NCI-H128 (cell line): ENCODE data around the gene TMEM190.

Experiments
- DNase-seq: peaks from one replicate; lab custom pipeline; 2025; ENCODE audit not compliant: unreplicated experiment; lab: John Stamatoyannopoulos, UW

TMEM190 gene

DNA sequence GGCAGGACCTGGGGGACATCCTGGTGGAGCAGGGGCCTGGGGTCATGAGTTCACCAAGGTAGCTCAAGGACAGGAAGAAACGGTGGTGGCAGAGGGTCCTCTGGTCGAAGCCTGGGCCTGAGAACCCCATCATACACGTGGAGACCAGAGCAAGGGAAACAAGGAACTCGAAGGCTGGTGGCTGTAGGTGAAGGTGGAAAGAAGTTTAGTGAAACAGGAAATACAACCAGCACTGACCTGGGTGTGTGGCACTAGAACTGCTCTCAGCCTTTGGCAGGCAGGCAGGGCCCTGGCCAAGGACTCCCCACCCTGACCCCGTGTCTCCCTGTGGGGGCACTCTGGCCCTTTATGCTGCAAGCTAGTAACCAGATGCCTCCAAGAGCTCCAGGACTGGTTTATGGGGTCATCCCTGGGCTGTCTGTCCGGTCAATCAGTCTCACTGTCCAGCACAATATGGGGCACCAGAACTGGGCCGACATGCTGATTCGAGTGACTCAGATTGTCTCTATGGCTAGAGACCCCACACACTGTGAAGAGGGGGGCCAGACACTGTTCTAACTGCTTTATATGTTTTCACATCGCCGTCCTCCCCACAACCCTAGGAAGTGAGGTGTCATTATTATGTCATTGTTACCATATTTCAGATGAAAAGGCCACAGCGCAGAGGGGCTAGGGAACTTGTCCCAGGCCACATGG, 25.9 kb upstream of the TMEM190 start:
- no peak for DNase-seq

DNA sequence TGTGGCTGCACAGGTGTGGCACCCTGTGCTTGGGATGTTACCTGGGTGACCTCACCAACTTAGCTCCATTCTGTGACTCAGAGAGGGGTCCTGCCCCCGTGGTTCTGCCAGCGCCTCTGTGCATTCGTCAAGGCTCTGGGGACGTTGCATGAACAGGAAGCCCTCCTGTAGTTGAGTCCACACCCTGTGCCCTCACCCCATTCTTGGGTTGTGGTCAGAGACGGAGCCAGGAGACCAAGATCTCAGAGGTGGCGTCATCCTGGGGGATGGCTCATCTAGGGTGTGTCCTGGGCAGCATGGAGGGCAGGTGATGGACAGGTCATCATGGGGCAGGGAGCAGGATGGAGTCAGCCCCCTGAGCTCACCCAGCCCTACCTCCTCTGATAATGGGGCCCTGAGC, 24.6 kb upstream of the TMEM190 start:
- no peak for DNase-seq

DNA sequence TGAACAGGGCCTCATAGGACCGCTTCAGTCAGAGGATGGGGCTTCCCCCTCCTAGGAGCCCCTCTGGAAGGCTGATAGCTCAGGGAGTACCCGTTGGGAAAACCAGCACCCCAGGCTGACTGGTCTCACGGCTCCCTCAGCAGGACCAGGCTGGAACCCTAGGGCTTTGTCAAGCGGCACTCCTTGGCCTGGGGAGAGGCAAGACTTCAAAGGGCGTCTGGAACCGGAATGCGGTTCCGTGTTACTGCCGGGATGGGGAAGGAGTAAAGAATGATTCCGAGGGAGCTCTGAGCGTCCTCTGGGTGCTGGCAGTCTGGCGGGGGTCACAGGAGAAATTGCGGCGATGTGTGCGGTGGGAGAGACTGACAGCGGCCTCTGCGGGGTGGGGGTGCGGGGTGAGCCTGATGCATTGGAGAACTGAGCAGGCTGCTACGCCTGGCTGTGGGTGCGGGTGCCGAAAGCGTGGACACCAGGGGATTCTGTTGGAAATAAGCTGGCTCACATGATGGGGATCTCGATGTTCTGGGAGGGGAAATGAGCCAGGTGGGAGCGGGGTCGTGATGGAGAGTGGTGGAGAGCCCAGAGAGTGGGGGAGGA, 24.0 kb upstream of the TMEM190 start:
- no peak for DNase-seq

DNA sequence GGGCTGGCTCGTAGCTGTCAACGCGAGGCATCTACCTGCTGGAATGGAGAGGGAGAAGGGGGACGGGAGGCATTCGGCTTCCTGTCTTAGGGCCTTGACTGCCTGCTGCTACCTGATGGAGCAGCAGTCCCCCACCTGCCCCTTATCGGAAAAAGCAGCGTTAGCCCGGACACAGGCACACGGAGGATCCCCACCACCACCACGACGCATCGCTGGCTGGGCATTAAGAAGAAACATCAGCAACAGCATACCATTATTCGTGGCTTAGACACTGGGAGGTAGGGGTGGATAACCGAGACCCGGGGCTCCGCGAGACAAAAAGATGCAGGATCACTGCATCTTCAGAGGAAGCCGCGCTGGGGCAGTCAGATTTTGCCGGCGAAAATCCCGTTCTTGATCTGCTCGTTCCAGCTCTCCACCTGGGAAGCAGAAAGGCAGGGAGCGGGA, 23.2 kb upstream of the TMEM190 start:
- DNase-seq = no peak

DNA sequence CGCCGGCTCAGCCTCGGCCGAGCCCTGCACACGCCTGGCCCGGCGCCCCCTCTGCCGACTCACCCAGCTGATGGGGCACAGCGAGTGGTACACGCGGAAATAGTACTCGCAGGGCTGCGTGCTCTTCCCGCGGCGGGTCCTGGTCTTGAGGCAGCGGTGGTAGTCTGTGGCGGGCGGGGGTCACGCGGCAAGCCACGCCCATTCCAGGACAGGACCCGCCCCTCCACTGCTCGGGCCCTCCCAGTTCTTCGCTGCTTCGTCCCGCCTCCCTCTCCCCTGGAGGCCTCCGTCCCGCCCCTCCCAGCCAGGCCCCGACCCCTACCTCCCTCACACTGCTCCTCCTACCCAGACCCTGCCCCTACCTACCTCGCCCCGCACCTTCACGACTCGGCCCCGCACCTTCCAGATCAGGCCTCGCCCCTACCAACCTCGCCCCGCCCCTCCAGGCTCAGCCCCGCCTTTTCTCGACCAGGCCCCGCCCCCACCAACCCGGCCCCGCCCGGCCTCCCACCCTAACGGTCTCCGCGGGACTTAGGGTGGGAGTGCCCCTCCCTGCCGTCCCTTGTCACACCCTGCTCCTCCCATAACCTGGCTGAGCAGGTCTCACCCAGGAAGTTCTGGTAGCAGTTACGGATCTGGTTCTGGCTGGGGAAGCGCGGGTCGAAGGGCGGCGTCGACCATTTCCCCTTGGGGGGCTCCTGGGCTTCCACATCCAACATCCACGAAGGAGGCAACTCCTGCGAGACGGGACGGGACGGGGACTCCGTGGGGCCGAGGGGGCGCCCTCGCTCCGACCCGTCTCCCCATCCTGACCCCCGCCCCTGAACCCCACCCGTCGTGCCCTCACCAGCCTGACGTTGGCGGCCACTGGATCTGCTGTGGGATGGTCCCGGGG, 22.6 kb upstream of the TMEM190 start:
- no peak for DNase-seq

DNA sequence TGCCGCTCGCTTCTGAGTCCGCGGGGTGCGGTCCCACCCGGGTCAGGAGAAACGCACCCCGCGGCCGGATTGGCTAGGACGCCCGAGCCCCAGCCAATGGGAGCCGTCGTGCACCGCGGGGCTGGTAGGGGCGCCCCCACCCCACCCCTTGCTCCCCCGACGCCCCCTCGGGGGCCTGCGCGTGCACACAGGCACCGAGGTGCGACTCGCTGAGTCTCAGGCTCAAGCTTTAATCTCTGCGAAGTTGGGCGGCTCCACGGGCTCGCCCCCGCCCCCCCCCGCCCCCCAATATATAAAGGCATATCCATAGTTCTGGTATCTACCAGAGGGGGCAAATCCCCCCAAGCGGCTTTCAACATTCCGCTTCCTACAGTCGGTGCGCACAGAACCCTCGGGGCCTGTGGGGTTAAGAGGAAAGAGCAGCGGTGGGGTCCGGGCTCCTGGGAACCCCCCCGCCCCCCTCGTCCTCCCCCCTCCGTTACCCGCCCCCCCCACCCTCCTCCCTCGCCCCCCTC, 21.9 kb upstream of the TMEM190 start, which contains the start of gene COX6B2:
COX6B2 (minus strand) TSS at position 22 of the 515 bp plus-strand sequence. CDS start 198 bp downstream, outside the sequence.
- DNase-seq = no peak

DNA sequence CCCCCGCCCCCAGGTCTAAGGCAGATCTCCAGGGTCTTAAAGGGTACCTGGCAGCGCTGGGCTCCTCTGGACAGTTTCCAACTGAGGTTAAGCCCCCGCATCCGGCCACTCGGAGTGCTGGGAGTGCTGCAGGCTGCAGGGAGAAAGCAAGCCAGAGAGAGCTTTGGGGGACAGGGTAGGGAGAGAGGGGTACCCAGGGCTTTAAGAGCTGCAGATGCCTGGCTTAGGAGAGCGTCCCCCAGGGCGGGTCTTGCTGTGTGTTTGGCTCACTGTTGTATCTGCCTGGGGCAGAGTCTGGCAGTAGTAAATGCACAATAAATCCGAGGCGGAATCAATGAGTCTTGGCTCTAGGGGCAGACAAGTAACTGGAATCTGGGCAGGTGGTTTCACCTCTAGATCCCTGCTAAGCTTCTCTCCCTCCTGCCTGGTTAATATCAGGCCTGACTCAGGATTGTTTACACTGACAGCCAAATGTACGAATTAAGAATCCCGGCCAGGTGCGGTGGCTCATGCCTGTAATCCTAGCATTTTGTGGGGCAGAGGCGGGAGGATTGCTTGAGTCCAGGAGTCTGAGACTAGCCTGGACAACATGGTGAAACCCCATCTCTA, 21.3 kb upstream of the TMEM190 start:
- no peak for DNase-seq

DNA sequence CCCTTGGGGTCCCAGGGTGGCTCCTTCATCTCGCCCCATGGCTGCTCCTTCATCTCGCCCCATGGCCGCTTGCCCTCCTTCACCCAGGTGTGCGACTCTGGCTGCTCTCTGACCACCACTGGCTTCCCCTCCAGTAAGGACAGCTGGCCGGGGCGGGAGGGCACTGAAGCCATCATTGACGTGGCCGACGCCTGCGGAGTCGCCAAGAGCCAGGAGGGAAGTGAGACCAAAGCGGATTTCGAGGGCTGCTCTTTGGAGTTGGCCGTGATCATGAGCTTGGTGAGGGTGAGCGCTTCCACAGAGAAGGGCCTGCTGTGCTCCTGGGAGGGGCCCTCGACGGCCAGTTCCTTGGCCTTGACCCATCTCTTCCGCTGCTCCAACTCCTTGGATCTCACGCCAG, 18.1 kb upstream of the TMEM190 start:
- no peak for DNase-seq

DNA sequence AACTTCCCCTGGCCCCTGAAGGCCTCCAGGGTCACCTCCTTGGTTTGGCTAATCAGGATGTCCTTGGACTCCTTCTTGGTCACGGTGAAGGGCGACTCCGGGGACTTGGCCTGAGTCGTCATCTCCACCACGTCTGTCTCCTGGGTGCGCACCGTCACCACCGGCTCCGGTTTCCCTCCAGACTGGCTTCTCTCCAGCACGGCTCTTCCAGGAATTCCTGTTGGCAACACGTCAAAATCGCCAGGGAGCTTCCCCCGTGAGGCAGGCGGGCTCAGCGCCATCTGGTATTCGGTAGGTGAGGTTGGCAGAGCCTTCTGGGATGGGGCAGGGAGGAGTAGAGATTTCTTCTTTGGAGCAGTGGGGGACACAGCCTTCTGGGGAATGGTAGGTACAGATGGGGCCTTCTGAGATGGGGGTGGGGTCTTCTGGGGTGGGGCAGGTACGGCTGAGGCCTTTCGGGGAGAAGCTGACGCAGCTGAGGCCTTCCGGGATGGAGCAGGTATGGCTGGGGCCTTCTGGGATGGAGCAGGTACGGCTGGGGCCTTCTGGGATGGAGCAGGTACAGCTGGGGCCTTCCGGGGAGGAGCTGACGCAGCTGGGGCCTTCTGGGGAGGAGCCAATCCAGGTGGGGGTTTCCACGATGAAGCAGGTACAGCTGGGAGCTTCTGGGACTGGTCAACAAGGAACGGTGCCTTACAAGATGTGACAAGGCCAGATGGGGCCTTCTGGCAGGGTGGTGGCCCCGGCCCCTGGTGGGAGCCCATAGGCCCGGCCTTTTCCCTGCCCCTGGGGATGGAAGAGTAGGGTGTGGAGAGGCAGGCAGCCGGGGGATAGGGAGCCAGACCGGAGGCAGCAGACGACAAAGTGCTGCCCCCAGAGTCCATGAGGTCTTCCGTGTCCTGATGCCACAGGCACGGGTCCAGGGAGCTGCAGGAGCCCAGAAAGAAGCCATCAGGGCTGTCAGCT, 17.4 kb upstream of the TMEM190 start:
- DNase-seq = no peak

DNA sequence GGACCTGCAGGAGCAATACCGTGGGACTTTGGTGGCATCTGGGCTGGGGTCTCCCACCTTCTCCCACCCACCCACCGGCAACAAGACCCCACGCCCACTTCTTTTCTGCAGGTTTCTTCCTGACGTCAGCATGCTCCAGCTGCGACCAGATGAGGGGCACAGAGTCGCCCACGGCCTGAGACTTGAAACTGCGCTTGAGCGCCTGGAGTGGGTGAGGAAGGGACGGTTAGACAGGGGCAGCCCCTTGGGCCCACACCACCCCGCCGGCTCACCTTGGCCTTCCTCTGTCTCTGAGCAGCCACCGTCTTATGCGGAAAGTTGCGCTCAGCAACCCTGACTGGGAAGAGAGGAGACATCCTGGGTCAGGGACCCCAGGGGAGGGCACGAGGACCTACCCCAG, 15.7 kb upstream of the TMEM190 start:
- no peak for DNase-seq

DNA sequence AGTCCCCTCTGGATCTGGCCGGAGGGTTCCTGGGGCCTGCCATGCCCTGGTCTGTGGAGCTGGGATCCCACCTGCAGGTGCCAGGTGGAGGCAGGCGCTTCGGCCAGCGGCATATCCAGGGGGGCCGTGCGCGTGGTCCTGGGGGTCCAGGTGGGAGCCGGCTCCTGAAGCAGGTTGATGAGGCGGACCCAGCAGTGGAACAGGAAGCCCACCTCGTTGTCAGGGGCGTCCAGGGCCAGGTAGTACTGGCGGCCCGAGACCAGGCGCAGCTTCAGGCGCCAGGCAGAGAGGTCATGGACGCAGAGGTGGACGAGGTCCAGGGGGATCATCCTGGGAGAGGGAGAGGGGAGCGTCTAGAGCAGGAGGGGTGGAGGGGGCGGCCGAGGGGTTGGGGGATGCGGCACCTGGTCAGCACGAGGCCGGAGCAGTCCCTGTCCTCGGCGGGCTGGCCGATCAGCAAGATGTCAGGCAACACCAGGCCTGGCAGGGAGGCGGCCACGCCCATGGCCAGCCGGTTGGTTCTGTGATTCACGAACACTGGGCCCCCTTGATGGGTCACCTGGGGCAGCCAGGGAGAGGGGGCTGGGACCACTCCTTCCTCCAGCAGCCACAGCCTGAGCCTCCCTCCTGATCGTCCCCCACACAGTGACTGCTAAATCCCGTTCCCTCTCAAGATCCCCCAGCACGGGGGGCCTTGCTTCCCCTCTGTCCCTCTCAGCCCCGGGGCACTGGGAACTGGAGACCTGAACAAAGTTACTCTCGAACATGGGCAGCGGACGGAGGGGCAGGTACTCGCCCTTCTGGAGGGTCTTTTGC, 14.2 kb upstream of the TMEM190 start:
- no peak for DNase-seq

DNA sequence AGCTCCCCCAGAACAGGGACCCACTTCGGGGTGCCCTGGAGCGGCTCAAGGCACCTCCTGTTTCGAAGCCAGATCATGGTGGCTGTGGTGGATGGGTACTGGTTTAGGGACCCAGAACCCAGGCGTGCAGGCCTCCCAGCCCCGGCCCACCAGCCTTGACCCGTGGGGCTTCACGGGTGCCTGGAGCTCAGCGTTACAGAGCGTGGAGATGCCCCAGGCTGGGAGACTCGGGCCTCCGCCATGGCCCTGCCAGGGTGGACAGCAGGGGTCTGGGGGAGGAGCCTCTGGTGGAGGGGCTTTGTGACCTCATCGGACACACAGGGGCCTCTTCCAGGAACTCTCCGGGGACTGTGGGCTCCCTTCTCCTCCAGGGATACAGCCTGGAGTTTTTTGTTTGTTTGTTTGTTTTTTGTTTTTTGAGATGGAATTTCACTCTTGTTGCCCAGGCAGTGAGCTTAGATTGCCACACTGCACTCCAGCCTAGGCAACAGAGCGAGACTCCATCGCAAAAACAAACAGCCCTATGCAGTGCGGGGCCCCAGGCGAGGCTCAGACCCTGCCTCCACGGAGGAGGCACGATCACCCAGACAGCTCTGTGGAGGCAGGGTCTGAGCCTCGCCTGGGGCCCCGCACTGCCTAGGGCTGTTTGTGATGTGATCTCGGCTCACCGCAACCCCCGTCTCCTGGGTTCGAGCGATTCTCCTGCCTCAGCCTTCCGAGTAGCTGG, 13.5 kb upstream of the TMEM190 start, which contains the start of gene GARIN5B:
GARIN5B (minus strand) TSS at position 271 of the 727 bp plus-strand sequence; CDS start at position 77, 194 bp downstream.
- DNase-seq = no peak

DNA sequence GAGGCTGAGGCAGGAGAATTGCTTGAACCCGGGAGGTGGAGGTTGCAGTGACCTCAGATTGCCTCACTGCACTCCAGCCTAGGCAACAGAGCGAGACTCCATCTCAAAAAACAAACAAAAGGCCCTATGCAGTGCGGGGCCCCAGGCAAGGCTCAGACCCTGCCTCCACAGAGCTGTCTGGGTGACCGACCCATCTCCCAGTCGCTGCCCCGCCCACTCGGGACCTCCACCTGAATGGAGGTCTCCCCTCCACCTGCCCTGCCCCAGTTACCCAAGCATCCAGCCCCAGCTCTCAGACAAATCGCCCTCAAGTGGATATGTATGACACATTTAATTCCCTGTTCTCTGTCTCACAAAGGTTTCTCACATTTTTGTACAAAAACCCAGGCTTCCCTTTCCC, 11.4 kb upstream of the TMEM190 start:
- DNase-seq = no peak

DNA sequence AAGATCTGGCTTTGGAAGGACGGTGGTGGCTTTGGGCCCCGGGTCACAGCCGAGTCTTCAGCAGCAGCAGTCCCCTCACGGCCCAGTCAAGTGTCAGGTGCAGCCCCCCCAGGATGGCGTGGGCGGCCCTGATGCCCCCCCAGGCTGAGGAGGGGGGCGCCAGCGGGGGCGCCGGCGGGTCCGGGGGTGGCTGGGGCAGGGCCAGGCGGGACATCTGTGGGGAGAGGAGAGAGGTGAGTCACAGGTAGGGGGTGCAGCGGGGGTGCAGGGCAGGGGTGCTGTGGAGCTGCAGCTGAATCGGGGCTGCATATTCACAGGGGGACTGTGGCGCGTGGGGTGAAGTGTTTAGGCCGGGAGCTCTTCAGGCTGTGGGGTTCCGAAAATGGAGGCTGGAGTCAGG, 10.7 kb upstream of the TMEM190 start:
- DNase-seq = no peak

DNA sequence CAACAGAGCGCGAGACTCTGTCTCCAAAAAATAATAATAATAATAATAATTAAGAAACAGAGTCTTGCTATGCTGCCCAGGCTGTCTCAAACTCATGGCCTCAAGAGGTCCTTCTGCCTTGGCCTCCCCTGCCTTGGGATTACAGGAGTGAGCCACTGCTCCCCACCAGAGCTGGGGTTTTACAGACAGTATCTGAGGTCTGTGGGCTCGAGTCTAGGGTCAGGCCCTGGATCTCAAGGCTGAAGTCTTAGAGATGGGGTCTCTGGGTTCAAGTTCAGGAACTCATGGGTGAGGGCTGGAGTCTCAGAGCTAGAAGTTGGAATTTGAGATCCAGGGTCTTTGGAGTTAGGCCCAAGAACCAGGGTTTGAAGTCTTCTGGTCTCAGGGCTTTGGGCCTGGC, 9.8 kb upstream of the TMEM190 start:
- DNase-seq = no peak

DNA sequence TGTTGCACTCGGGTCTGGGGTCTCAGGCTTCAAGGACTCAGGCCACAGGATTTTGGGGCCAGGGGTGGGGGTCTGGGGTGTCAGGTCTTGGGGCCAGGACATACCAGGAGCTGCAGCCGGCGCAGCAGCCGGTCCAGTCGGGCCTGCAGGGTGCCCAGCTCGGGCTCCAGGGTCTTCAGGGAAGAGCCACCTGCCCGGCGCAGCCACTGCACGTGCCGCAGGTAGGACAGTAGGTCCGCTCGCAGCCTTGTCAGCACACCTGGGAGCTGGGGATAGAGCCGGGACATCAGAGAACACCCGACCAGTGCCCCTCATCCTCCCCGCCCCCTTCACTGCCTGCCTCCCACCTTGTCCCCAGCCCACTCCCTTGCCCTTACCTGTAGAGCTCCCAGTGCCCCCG, 8.5 kb upstream of the TMEM190 start:
- DNase-seq = no peak

DNA sequence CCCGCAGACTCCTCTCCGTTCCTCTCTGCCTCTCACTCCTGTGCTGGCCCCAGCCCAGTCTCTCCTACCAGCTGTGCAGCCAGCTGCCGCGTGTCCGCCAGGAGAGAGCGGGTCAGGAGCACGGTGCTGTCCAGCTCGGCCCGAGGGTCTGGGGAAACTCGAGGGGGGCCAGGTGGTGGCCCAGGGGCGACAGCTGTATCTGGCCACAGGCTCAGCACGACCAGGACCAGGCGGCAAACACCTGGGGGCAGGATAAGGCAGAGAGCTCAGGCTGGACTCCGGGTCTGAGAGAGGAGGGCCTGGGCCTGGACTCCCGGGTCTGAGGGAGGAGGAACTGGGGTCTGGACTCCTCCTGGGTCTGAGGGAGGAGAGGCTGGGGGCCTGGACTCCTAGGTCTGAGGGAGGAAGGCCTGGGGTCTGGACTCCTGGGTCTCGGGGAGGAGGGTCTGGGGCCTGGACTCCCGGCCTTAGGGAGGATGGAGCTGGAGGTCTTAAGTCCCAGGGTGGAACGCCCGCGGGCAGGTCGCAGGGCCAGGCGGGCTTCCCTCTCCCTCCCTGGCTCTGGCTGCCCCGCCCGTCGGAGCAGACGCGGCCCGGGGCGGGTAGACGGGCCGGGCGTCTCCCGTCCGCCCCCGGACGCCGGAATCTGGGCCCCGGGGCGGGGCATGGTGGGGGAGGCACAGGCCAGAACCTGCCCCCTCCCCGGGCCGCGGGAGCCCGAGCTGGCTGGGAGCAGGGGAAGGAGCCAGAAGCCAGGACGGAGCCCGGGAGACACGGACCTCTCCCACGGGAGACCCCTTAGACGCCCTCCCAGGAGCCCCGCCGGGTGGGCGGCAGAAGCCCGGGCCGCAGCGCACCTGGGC, 7.7 kb upstream of the TMEM190 start:
- DNase-seq = no peak
